ENCODE data around the gene PSEN1. TPM values are rescaled to one million over a fixed set of nuclear protein-coding genes. Genes with fewer than 3 reads are reported as not detected.

The PSEN1 gene
- total RNA-seq, 2 experiments from 2014 or later: 23.5 to 23.7 TPM

DNA sequence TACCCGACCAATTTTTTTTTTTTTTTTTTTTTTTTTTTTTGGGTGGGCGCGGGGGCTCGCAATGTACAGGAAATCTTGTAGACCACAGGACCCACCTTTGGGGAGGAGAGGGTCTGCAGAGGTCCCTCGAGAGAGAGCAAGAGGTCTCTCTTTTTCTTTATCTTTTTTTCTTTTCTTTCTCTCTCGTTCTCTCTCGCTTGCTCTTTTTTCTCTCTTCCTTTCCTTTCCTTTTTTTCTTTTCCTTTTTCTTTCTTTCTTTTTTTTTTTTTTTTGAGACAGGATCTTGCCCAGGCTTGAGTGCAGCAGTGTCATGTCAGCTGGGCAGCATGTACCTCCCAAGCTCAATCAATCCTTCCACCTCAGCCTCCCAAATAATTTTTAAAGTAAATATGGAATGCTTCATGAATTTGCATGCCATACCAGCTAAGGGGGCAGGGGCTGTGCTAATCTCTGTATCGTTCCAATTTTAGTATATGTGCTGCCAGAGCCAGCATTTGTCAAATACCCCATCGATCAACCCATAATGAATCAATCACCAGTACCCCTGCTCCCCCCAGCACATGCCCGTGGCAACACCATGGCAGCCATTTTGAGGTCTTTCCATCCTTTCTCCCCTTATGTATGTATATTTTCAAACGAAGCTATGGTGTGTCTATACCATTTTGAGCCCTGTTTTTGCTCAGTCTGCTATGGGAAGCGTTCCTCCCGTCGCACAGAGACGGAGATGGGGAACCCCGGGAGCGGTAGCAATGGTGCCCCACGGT is 110.3 kb downstream of the PSEN1 start:
- H3K27me3 Mint-ChIP-seq: peaks cover 44% of the 10 kb centered on the region
- H3K4me3 Mint-ChIP-seq: peak overlapping the region; percentile 72
- peaks cover 26% of the 10 kb centered on the region for H3K4me1 Mint-ChIP-seq
- H3K36me3 Mint-ChIP-seq: no peaks in the 10 kb centered on the region
- no peak for DNase-seq
- H3K9me3 Mint-ChIP-seq: no peaks in the 10 kb centered on the region
- H3K27ac Mint-ChIP-seq: peak overlapping the region; percentile 11

- Mint-ChIP-seq H3K4me1 (peaks cover 22% of the 10 kb centered on the region), H3K27ac (no peak overlapping the region), H3K9me3 (no peaks in the 10 kb centered on the region), H3K36me3 (no peaks in the 10 kb centered on the region), H3K27me3 (peaks cover 28% of the 10 kb centered on the region), H3K4me3 (no peak overlapping the region)
- no peak for DNase-seq
Measured at GRCh38 chr14:73248108-73248868, 112.0 kb downstream of the PSEN1 start.

DNA sequence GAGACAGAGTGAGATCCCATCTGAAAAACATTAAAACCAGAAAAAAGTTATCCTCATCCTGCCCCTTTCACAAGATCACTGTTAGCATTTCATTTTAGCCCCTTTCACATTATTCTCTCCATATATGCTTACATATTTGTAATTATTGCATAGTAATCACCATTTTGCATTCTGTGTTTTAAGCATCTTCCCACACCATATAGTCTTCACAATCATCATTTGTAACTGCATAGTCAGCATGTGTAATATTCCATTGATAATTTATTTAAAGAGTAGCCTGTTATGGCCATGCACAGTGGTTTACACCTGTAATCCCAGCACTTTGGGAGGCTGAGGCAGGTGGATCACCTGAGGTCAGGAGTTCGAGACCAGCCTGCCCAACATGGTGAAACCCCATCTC is 112.8 kb downstream of the PSEN1 start:
- H3K27ac Mint-ChIP-seq: no peak overlapping the region
- H3K4me3 Mint-ChIP-seq: no peak overlapping the region
- peaks cover 16% of the 10 kb centered on the region for H3K4me1 Mint-ChIP-seq

DNA sequence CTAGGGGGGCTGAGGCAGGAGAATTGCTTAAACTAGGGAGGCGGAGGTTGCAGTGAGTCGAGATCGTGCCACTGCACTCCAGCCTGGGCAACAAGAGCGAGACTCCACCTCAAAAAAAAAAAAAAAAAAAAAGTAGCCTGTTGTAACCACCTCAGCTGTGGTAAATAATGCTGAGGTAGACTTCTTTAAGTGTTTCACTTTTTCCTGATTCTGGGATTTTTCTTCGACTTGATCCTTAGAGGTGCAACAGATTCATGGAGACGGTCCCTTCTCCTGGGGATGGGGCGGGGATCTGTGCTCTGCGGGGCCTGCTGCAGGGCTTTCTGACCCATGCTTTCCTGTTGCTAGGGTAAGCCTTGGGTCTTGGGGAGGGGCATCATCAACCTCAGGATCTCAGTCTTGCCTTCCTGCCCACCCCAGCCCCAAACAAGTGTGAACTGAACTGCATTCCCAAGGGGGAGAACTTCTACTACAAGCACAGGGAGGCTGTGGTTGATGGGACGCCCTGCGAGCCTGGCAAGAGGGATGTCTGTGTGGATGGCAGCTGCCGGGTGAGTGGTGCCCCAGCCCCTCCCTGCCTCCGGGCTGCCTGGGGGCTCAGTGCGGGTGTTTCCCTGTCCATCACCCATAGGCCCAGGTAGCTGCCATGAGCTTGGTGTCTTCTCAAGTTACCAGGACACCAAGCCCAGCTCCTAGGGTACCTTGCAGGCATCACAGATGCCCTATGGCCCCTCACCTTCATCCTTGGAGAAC is 113.4 kb downstream of the PSEN1 start:
- peaks cover 16% of the 10 kb centered on the region for H3K4me1 Mint-ChIP-seq
- H3K4me3 Mint-ChIP-seq: no peak overlapping the region
- DNase-seq: no peak
- no peak overlapping the region for H3K27ac Mint-ChIP-seq
- H3K27me3 Mint-ChIP-seq: peaks cover 15% of the 10 kb centered on the region
- no peaks in the 10 kb centered on the region for H3K9me3 Mint-ChIP-seq
- no peaks in the 10 kb centered on the region for H3K36me3 Mint-ChIP-seq

More for the DNA sequence above, 112.8 kb downstream of the PSEN1 start:
- no peaks in the 10 kb centered on the region for H3K36me3 Mint-ChIP-seq
- no peak for DNase-seq
- H3K9me3 Mint-ChIP-seq: no peaks in the 10 kb centered on the region
- H3K27me3 Mint-ChIP-seq: peaks cover 21% of the 10 kb centered on the region

GRCh38 chr14:73250317-73250713 is 114.0 kb downstream of the PSEN1 start:
- H3K36me3 Mint-ChIP-seq: no peaks in the 10 kb centered on the region
- H3K9me3 Mint-ChIP-seq: no peaks in the 10 kb centered on the region
- peaks cover 13% of the 10 kb centered on the region for H3K4me1 Mint-ChIP-seq
- peaks cover 9% of the 10 kb centered on the region for H3K27me3 Mint-ChIP-seq
- H3K4me3 Mint-ChIP-seq: no peak overlapping the region
- no peak for DNase-seq
- H3K27ac Mint-ChIP-seq: no peak overlapping the region

DNA sequence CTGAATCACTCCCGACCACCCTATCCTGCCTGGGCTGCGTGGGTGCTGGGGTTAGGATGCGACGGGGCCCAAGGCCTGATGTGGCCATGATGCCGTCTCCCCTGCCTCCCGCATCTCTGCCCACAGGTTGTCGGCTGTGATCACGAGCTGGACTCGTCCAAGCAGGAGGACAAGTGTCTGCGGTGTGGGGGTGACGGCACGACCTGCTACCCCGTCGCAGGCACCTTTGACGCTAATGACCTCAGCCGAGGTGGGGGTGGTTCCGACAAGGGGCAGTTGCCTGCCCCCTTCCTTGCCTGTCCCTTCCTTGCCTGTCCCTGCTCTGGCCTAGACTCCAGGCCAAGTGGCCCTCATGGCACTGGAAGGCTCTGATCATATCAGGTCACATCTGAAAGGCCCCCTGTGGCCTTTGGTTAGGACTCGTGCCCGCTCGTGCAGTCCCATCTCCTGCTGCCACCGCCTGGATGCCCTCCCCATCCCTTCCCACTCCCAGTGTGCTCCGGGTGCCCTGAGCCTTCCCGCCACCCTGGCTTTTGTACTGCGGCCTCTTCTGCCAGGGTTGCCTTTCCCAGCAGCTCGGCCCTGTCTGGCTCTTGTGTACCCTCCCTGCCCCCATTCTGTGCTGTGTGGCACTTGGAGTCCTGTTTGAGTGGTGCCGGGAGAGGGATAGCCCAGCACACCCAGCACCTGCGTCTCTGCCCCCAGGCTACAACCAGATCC is 114.6 kb downstream of the PSEN1 start:
- Mint-ChIP-seq H3K36me3 (no peaks in the 10 kb centered on the region), H3K4me1 (peaks cover 13% of the 10 kb centered on the region), H3K4me3 (no peak overlapping the region), H3K9me3 (no peaks in the 10 kb centered on the region), H3K27ac (no peak overlapping the region), H3K27me3 (peaks cover 7% of the 10 kb centered on the region)
- no peak for DNase-seq

- DNase-seq: no peak
- H3K4me1 Mint-ChIP-seq: peaks cover 11% of the 10 kb centered on the region
- no peaks in the 10 kb centered on the region for H3K9me3 Mint-ChIP-seq
- no peaks in the 10 kb centered on the region for H3K36me3 Mint-ChIP-seq
- H3K27ac Mint-ChIP-seq: no peak overlapping the region
- H3K27me3 Mint-ChIP-seq: peaks cover 3% of the 10 kb centered on the region
- no peak overlapping the region for H3K4me3 Mint-ChIP-seq
Measured at GRCh38 chr14:73251516-73252215, 115.4 kb downstream of the PSEN1 start.

DNA sequence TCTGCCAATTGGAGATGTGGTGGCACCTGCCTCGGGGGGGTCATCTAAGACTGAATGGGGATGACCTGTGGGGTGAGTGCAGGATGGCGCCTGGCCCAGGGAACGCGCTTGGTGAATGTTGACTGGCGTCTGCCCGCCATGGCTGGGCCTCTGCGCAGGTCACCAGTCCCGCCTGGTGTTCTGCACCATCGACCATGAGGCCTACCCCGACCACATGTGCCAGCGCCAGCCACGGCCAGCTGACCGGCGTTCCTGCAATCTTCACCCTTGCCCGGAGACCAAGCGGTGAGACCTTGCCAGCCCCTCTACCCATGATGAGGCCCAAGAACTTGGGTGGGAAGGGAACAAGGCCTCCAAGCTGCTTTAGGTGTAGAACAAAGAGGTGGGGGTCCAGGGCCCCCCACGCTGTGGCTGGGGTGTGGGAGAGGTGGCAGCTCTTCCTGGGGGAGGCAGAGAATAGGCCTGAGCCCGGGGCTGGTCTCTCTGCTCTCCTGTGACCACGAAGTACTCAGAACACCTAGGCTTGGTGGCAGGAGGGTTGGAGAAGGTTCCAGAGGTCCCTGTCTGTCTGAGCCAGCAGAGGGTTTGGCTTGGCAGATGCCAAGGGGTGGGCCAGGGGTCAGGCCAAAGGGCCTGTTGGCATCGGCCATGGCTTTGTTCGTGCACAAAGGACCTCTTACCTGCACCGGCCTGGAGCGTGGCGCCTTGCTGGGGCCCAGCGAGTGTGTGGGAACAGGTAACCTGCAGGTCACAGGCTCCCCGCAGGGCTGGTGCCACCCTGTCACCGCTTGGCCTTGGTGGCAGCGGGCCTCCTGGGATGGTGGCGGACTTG is 116.4 kb downstream of the PSEN1 start:
- no peaks in the 10 kb centered on the region for H3K27me3 Mint-ChIP-seq
- no peak overlapping the region for H3K27ac Mint-ChIP-seq
- no peaks in the 10 kb centered on the region for H3K9me3 Mint-ChIP-seq
- no peak overlapping the region for H3K4me3 Mint-ChIP-seq
- peaks cover 4% of the 10 kb centered on the region for H3K4me1 Mint-ChIP-seq
- no peaks in the 10 kb centered on the region for H3K36me3 Mint-ChIP-seq
- no peak for DNase-seq

DNA sequence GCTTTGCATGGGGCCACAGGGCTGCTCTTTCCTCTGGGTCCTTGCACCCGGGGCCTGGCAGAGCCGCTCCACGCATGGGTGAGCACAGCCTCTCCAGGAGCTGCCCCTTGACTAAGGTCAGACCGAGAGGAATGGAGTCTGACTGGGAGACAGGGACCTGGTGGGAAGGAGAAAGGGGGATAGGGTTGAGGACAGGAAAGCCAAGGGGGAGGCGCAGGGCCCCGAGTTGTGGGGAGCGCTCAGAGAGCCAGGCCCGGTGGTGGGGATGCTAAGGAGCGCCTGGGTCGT is 117.0 kb downstream of the PSEN1 start:
- DNase-seq: no peak
- H3K27me3 Mint-ChIP-seq: no peaks in the 10 kb centered on the region
- H3K4me3 Mint-ChIP-seq: no peak overlapping the region
- H3K4me1 Mint-ChIP-seq: peaks cover 5% of the 10 kb centered on the region
- H3K36me3 Mint-ChIP-seq: no peaks in the 10 kb centered on the region
- H3K27ac Mint-ChIP-seq: no peak overlapping the region
- H3K9me3 Mint-ChIP-seq: no peaks in the 10 kb centered on the region

DNA sequence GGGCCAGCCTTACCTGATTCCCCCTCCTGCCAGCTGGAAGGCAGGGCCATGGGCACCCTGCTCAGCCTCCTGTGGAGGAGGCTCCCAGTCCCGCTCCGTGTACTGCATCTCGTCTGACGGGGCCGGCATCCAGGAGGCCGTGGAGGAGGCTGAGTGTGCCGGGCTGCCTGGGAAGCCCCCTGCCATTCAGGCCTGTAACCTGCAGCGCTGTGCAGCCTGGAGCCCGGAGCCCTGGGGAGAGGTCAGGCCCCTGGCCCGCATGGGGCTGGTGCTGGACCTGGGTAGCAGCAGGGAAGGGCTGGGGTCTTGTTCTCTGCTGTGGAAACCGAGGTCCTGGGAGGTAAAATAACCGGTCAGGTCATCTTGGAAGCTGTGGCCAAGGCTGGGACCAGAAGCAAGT is 117.4 kb downstream of the PSEN1 start:
- H3K4me3 Mint-ChIP-seq: no peak overlapping the region
- peaks cover 4% of the 10 kb centered on the region for H3K4me1 Mint-ChIP-seq
- H3K36me3 Mint-ChIP-seq: no peaks in the 10 kb centered on the region
- H3K27me3 Mint-ChIP-seq: no peaks in the 10 kb centered on the region
- no peak overlapping the region for H3K27ac Mint-ChIP-seq
- no peak for DNase-seq
- H3K9me3 Mint-ChIP-seq: no peaks in the 10 kb centered on the region

DNA sequence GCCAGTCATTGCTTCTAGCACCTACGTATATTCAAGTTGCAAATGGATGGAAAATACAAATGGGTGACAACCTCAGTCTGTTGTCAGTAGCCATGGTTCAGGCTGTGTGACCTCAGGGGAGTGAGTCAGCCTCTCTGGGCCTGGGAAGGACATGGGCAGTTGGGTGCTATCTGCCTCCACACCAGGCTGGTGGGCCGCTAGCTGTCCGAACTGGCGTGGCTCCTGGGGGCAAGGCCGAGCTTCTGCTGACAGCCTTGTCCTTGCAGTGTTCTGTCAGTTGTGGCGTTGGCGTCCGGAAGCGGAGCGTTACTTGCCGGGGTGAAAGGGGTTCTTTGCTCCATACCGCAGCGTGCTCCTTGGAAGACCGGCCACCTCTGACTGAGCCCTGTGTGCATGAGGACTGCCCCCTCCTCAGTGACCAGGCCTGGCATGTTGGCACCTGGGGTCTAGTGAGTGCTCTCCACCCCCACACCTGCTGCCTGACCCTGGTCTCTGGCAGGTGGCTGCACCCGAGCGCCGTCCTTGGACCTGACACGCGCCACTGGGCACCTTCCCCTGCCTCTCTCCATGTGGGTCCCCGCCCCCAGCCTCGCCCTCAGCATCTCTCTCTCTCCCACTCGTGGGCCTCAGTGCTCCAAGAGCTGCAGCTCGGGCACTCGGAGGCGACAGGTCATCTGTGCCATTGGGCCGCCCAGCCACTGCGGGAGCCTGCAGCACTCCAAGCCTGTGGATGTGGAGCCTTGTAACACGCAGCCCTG is 118.1 kb downstream of the PSEN1 start:
- no peak for DNase-seq
- no peaks in the 10 kb centered on the region for H3K36me3 Mint-ChIP-seq
- H3K4me1 Mint-ChIP-seq: peaks cover 4% of the 10 kb centered on the region
- no peaks in the 10 kb centered on the region for H3K9me3 Mint-ChIP-seq
- H3K27ac Mint-ChIP-seq: no peak overlapping the region
- no peak overlapping the region for H3K4me3 Mint-ChIP-seq
- no peaks in the 10 kb centered on the region for H3K27me3 Mint-ChIP-seq

- peaks cover 4% of the 10 kb centered on the region for H3K4me1 Mint-ChIP-seq
- H3K4me3 Mint-ChIP-seq: no peak overlapping the region
- no peaks in the 10 kb centered on the region for H3K36me3 Mint-ChIP-seq
- no peaks in the 10 kb centered on the region for H3K9me3 Mint-ChIP-seq
- no peak for DNase-seq
- no peak overlapping the region for H3K27ac Mint-ChIP-seq
- no peaks in the 10 kb centered on the region for H3K27me3 Mint-ChIP-seq
Measured at GRCh38 chr14:73255005-73255400, 118.7 kb downstream of the PSEN1 start.

- H3K36me3 Mint-ChIP-seq: no peaks in the 10 kb centered on the region
- no peak for DNase-seq
- no peaks in the 10 kb centered on the region for H3K27me3 Mint-ChIP-seq
- H3K4me1 Mint-ChIP-seq: peaks cover 4% of the 10 kb centered on the region
- no peak overlapping the region for H3K4me3 Mint-ChIP-seq
- H3K9me3 Mint-ChIP-seq: no peaks in the 10 kb centered on the region
- no peak overlapping the region for H3K27ac Mint-ChIP-seq
Measured at GRCh38 chr14:73255693-73256225, 119.5 kb downstream of the PSEN1 start.
